SU-DHL-6 (cell line): ENCODE results near the gene KCNH4.

Source experiments
- H2AFZ ChIP-seq: fragments of 200-600 bp; sonication (generic); 2 replicates; pipeline ENCODE4 v1.6.1; 2014; ENCODE audit warnings: low read depth, mild to moderate bottlenecking, moderate library complexity, mixed read lengths, antibody characterized with exemption, low read length; ENCODE audit not compliant: severe bottlenecking
- H3F3A ChIP-seq: fragments of 200-600 bp; shearing (Covaris generic); 2 replicates; pipeline ENCODE4 v1.6.0; 2016; ENCODE audit warnings: antibody characterized with exemption, mild to moderate bottlenecking; ENCODE audit not compliant: insufficient read depth
- H3K27ac ChIP-seq: fragments of 200-600 bp; sonication (generic); 2 replicates; pipeline ENCODE4 v1.5.1; 2016; ENCODE audit warnings: low read depth, mild to moderate bottlenecking, low read length, moderate library complexity, mixed read lengths
- H3K27me3 ChIP-seq: fragments of 200-600 bp; sonication (generic), shearing (Covaris generic); 2 replicates; pipeline ENCODE4 v1.6.0; 2014; ENCODE audit warnings: mild to moderate bottlenecking, low read length
- H3K36me3 ChIP-seq: fragments of 200-600 bp; sonication (generic); 2 replicates; pipeline ENCODE4 v1.6.1; 2014; ENCODE audit warnings: mild to moderate bottlenecking, low read length, mixed read lengths
- H3K4me2 ChIP-seq: fragments of 300-600, 200-600 bp; shearing (Covaris generic), sonication (generic); 2 replicates; pipeline ENCODE4 v1.6.0; 2014; ENCODE audit warnings: low read length, low read depth, mild to moderate bottlenecking; ENCODE audit not compliant: poor library complexity, severe bottlenecking
- H3K4me3 ChIP-seq: fragments of 200-600 bp; sonication (generic); 2 replicates; pipeline ENCODE4 v1.5.1; 2014; ENCODE audit warnings: antibody characterized with exemption, low read length, mild to moderate bottlenecking, mixed read lengths; ENCODE audit not compliant: insufficient read depth, poor library complexity, severe bottlenecking
- H3K79me2 ChIP-seq: fragments of 200-600 bp; sonication (generic); 2 replicates; pipeline ENCODE4 v1.6.1; 2014; ENCODE audit warnings: mild to moderate bottlenecking, low read length, moderate library complexity; ENCODE audit not compliant: insufficient read depth
- H3K9ac ChIP-seq: fragments of 200-600 bp; sonication (generic); 2 replicates; pipeline ENCODE4 v1.7.0; 2014; ENCODE audit warnings: mild to moderate bottlenecking, low read length
- H3K9me2 ChIP-seq: fragments of 200-600 bp; sonication (generic); replicated peaks from 2 replicates; pipeline ENCODE4 v1.6.1; 2014; ENCODE audit warnings: low read length; ENCODE audit not compliant: insufficient read depth
- H3K9me3 ChIP-seq: fragments of 200-600 bp; sonication (generic); 2 replicates; pipeline ENCODE4 v1.6.1; 2014; ENCODE audit warnings: low read length, mixed read lengths; ENCODE audit not compliant: insufficient read depth
- H4K20me1 ChIP-seq: fragments of 200-600 bp; sonication (generic); 2 replicates; pipeline ENCODE4 v1.6.1; 2014; ENCODE audit warnings: low read depth, mild to moderate bottlenecking, antibody characterized with exemption, low read length, moderate library complexity, mixed read lengths
- CTCF ChIP-seq: fragments of 200-600 bp; sonication (generic); IDR thresholded peaks from one replicate; pipeline ENCODE4 v1.5.1; 2017; ENCODE audit warnings: antibody characterized with exemption, mild to moderate bottlenecking, low read length, moderate library complexity; ENCODE audit not compliant: insufficient read depth, poor library complexity, severe bottlenecking
- EZH2phosphoT487 ChIP-seq: fragments of 200-600 bp; sonication (generic), shearing (Covaris generic); conservative IDR thresholded peaks from 2 replicates; pipeline ENCODE4 v1.6.1; 2018; ENCODE audit warnings: mild to moderate bottlenecking, antibody characterized with exemption, low read length, moderate library complexity, mixed read lengths

The KCNH4 gene

GRCh38 chr17:42127414-42127813, 53.5 kb downstream of the KCNH4 start:
- H3K36me3 ChIP-seq = peaks cover 14% of the 10 kb centered on the region
- peaks cover 9% of the 10 kb centered on the region; the same call in 1 of the 2 replicates for H3F3A ChIP-seq
- peaks cover 19% of the 10 kb centered on the region for H3K79me2 ChIP-seq
- no peak overlapping the region for H3K9ac ChIP-seq
- H3K4me3 ChIP-seq = no peak overlapping the region
- H3K27me3 ChIP-seq = no peaks in the 10 kb centered on the region
- H3K27ac ChIP-seq = no peak overlapping the region
- no peak for TF ChIP-seq EZH2phosphoT487
- no peak for TF ChIP-seq CTCF
- H3K9me3 ChIP-seq = no peaks in the 10 kb centered on the region
- peaks cover 3% of the 10 kb centered on the region; the same call in 1 of the 2 replicates for H4K20me1 ChIP-seq
- no peaks in the 10 kb centered on the region for H3K9me2 ChIP-seq
- no peak overlapping the region for H2AFZ ChIP-seq
- H3K4me2 ChIP-seq = no peak overlapping the region

GRCh38 chr17:42126836-42127235, 54.1 kb downstream of the KCNH4 start:
- no peak overlapping the region for H3K4me2 ChIP-seq
- H4K20me1 ChIP-seq = no peaks in the 10 kb centered on the region
- no peak for TF ChIP-seq EZH2phosphoT487
- TF ChIP-seq CTCF = no peak
- peaks cover 13% of the 10 kb centered on the region for H3K79me2 ChIP-seq
- H3K9me3 ChIP-seq = no peaks in the 10 kb centered on the region
- peaks cover 14% of the 10 kb centered on the region for H3K36me3 ChIP-seq
- no peaks in the 10 kb centered on the region for H3K9me2 ChIP-seq
- H3F3A ChIP-seq = 0 out of 2 replicates have a peak, but pooled peaks cover 7% of the 10 kb centered on the region
- no peak overlapping the region for H3K9ac ChIP-seq
- H3K27ac ChIP-seq = no peak overlapping the region
- H3K27me3 ChIP-seq = no peaks in the 10 kb centered on the region
- no peak overlapping the region for H2AFZ ChIP-seq
- no peak overlapping the region for H3K4me3 ChIP-seq

DNA sequence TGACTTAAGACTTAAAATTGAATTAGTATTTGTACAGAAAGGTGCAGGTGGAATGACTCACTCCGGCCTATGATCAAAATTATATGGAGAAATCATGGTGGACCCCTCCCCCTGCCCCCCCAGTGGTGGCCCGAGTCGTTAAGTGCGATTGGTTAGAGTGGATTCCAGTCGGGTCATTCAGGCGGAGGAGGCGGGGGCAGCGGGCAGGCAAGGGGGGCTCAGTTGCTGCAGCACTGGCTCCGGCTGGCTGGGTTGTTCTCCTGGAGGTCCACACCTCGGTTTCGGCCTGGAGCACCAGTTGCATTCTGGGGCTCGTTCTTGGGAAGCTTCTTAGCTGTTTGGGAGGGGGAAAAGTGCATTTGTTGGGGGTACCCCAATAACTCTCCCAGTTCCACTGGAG, 55.4 kb downstream of the KCNH4 start:
- no peaks in the 10 kb centered on the region for H3K9me2 ChIP-seq
- TF ChIP-seq CTCF = no peak
- no peak for TF ChIP-seq EZH2phosphoT487
- no peaks in the 10 kb centered on the region for H3K9me3 ChIP-seq
- H3F3A ChIP-seq = 0 out of 2 replicates have a peak, but pooled peaks cover 7% of the 10 kb centered on the region
- H3K79me2 ChIP-seq = 0 out of 2 replicates have a peak, but pooled peaks cover under 1% of the 10 kb centered on the region
- H3K36me3 ChIP-seq = peaks cover 14% of the 10 kb centered on the region
- H4K20me1 ChIP-seq = no peaks in the 10 kb centered on the region
- H3K4me2 ChIP-seq = no peak overlapping the region
- H3K9ac ChIP-seq = no peak overlapping the region
- no peak overlapping the region for H3K4me3 ChIP-seq
- no peak overlapping the region for H3K27ac ChIP-seq
- H3K27me3 ChIP-seq = no peaks in the 10 kb centered on the region
- H2AFZ ChIP-seq = no peak overlapping the region
